RKO (cell line): ENCODE measurements around the gene SYNGR4.
A peak's percentile ranks its signal among the peaks of the same experiment; 100 is the strongest.

Experiments
- DNase-seq: peaks from one replicate; pipeline ENCODE4 v3.0.0-alpha.2; 2016; ENCODE audit warnings: low spot score

Gene SYNGR4

DNA sequence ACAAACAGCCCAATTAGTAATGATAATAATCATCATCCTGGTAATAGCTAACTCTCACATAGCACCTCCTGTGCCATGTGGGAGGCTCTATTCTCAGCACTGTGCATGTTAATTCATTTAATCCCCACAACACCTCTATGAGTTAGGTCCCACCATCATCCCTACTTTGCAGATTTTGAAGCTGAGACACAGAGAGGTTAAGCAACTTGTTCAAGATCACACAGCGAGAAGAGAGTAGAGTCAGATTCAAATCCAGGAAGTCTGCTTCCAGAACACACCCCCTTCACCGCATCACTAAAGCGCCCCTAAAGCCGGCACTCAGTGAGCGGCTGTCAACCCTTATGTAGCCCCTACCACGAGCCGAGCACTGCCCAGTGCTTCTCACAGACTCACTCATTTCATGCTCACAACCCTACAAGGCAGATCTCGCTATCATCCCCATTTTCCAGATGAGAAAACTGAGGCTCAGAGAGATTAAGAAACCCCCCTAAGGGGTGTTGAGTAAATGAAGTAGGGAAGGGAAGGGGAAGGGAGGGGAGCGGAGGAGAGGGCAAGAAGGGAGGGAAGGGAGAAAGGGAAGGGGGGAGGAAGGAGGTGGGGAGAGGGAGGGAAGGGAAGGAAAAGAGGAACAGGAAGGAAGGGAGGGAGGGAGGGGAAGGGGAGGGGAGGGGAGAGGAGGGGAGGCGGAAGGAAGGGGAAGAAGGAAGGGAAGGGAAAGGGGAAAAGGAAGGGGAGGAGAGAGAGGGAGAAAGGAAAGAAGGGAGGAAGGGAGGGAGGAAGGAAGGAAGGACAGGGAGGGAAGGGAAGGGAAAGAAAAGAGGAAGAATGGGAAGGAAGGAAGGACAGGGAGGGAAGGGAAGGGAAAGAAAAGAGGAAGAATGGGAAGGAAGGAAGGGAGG is 22.4 kb upstream of the SYNGR4 start:
- DNase-seq: no peak

DNA sequence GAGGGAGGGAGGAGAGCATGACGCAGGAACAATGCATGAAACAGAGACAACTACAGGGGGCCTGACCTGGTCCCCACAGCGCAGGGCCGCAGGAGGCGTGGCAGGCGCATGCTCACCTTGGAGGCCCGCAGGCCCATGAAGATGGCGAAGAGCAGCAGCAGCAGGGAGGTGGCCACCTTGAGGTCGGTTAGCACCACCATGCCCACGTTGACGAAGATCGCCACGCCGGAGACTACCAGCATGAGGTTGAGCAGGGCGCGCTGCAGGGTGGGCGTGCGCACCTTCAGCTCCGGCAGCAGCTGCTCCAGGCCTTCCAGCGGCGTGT is 21.8 kb upstream of the SYNGR4 start:
- DNase-seq: no peak

- DNase-seq: peak; percentile 35
These were observed 21.2 kb upstream of the SYNGR4 start for GRCh38 chr19:48342841-48343540.

DNA sequence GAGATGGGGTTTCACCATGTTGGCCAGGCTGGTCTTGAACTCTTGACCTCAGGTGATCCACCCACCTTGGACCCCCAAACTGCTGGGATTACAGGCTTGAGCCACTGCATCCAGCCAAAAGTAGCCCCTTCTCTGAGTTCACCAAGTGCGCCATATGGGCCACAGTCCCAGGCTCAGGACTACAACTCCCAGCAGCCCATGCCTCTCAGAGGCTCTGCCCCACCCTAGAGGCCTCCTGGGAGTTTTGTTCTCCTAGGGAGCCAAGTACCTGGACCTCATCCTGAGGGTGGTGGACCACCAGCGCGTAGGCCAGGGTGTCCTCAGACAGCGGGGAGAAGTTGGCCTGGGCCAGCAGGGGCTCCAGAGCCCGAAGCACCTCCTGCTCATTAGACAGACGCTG is 19.3 kb upstream of the SYNGR4 start:
- no peak for DNase-seq

DNA sequence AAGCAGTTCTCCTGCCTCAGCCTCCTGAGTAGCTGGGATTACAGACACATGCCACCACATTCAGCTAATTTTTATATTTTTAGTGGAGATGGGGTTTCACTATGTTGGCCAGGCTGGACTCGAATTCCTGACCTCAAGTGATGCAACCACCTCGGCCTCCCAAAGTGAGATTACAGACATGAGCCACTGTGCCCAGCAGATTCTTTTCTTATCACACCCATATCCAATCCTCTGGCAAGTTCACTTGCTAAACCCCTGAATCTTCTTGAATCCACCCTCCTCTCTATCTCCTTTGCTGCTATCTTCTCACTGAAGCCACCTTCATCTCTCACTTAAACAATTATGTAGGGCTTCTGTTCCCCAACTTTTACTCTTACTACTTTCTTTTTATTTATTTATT is 18.0 kb upstream of the SYNGR4 start:
- DNase-seq: no peak

GRCh38 chr19:48348045-48348444 is 16.1 kb upstream of the SYNGR4 start:
- no peak for DNase-seq

DNA sequence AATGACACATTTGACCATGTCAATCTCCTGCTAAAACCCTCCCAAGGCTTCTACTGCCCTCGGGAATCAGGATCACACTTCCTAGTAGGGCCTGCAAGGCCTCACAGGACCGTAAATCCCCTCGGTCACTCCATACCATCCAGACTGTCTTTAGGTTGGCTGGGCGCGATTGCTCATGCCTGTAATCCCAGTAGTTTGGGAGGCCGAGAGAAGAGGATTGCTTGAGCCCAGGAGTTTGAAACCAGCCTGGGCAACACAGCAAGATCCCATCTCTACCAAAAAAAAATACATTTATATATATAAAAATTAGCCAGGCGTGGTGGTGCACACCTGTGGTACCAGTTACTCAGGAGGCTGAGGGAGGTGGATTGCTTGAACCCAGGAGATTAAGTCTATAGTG is 15.4 kb upstream of the SYNGR4 start:
- DNase-seq: no peak

DNA sequence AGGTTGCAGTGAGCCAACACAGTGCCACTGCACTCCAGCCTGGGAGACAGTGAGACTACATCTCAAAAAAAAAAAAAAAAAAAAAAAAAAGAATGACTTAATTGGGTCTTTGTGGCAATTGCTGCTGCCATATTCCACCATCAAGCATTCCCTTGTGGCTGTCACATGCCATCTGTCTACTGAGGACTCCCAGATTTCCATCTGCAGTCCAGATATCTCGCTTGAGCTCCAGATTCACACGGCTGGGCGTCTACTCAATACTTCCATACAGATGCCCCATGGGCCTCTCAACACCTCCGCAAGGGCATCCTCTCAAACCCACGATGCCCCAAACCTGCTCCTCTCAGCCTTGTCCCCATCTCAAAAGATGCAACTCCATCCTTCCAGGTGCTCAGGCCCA is 13.3 kb upstream of the SYNGR4 start:
- no peak for DNase-seq

DNA sequence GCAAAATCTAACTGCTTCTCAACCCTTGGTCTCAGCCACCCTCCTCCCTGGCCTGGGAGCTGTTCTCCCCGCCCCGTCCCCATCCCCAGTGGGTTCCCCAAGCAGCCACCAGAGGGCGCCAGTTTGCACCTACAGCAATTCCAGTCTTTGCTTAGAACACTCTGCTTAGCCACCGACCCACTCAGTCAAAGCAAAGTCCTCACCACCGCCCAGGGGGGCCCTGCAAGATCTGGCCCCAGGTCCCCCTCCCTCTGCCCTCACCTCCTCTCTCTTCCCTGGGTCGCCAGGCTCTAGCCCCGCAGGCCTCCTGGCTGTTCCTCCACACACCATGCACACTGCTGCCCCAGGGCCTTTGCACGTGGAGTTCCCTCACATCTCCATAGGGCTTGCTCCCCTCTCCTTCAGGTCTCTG is 12.8 kb upstream of the SYNGR4 start:
- DNase-seq: peak; percentile 54

DNA sequence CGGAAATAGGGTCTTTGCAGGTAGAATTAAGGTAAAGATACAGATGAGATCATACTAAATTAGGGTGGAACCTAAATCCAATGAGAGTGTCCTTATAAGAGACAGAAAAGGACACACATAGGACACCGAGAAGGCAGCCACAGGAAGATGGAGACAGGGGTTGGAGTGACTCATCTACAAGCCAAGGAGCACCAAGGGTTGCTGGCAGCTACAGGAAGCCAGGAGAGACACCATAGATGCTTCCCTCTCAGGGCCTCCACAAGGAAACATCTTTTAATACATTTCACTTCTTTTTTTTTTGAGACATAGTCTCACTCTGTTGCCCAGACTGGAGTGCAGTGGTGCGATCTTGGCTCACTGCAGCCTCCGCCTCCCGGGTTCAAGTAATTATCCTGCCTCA is 10.5 kb upstream of the SYNGR4 start:
- no peak for DNase-seq

GRCh38 chr19:48354332-48354992 is 9.7 kb upstream of the SYNGR4 start:
- DNase-seq: no peak

GRCh38 chr19:48355365-48355954 is 8.7 kb upstream of the SYNGR4 start:
- DNase-seq: no peak

DNA sequence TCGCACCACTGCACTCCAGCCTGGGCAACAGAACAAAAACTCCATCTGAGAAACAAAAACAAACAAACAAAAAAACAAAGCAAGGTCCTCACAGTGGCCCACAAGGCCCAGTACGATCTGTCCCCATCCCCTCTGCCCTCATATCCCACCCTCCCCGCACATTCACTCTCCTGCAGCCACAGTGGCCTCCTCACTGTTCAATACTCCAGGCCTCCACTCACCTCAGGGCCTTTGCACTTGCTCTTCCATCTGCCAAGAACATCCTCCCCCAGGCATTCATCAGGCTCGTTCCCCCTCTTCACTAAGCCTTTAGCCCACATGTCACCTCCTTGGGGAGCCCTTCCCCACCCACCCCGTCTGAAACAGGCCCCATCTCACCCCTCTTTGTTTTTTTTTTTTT is 5.0 kb upstream of the SYNGR4 start:
- DNase-seq: no peak

DNA sequence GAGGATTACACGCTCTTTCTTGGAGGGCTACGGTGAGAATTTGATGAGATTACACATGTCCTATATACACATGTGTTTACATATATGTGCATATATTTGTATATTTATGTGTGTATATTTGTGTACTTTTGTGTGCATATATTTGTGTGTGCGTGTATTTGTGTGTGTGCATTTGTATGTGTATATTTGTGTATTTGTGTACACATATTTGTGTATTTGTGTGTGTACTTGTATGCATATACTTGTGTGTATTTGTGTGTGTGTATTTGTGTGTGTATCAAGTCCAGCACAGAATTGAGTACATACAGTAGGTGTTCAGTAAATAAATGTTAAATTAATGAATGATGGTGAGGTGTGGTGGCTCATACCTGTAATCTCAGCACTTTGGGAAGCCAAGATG is 2.3 kb upstream of the SYNGR4 start:
- no peak for DNase-seq

- DNase-seq: peak; percentile 97
These were observed 1.3 kb upstream of the SYNGR4 start for GRCh38 chr19:48362716-48363499.

- peak; percentile 6 for DNase-seq
These were observed 712 bp upstream of the SYNGR4 start for GRCh38 chr19:48363500-48363809.

- DNase-seq: no peak
These were observed 606 bp downstream of the SYNGR4 start for GRCh38 chr19:48364598-48365348.

DNA sequence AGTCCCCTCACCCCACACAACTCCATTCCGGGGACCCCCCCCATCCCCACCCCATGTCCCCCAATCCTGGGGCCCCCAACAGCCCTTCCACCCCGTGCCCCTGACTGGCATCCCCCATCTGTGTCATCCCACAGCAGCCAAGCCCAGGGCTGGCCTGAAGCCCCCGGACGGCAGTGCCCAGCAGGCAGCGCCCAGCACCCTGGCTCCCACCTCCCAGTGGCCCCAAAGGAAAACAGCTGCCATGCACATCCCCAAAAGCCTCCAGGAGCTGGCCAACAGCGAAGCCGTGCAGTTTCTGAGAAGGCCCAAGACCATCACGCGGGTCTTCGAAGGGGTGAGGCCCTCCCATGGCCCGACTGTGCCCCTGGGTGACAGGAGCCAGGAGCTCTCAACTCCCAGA is 1.4 kb downstream of the SYNGR4 start:
- DNase-seq: no peak

GRCh38 chr19:48367855-48368254 is 3.7 kb downstream of the SYNGR4 start:
- DNase-seq: no peak

- no peak for DNase-seq
These were observed 4.8 kb downstream of the SYNGR4 start for GRCh38 chr19:48368936-48369335.

DNA sequence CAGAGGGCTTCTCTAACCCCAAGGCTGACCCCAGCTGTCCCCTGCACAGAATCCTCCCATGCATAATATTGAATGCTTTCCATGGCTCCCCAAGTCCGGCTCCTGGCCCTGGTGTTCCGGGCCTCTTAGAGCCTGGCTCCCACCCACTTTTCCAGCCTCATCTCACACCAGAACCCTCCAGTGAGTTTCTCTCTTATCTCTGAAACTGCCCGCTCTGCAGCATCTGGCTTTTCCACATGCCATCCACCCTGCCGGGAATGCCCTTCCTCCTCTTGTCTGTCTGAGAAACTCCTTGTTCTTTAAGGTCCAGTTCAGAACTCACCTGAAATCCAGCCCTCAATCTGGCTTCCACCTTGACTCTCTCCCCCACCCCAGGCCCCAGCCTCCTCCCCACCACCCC is 6.8 kb downstream of the SYNGR4 start:
- DNase-seq: no peak
